CD14-positive monocyte (primary cell): ENCODE data around the gene KIF1A. TPM values are rescaled to one million over a fixed set of nuclear protein-coding genes. Genes with fewer than 3 reads are reported as not detected.

ENCODE experiments used
- DNase-seq, 3 donors: peaks; one replicate each; pipeline ENCODE4 v3.0.0-alpha.2; 2011 to 2022
- H2AFZ ChIP-seq: 2 replicates; pipeline ENCODE4 v1.6.0; 2012; ENCODE audit warnings: mild to moderate bottlenecking, low read depth, low read length, inconsistent platforms; ENCODE audit not compliant: insufficient read depth, poor library complexity, severe bottlenecking
- H3K27ac ChIP-seq, 2 donors: 1 replicate in 1 of 2; 2 replicates in 1 of 2; pipeline ENCODE4 v1.5.1; 2012 to 2013; ENCODE audit warnings: low read length in 2 of 2, control low read depth in 1 of 2, inconsistent platforms in 1 of 2, low read depth in 1 of 2, mild to moderate bottlenecking in 1 of 2
- H3K27me3 ChIP-seq, 2 donors: one replicate each; pipeline versions ENCODE4 v1.6.0 to v1.6.1; 2011 to 2013; ENCODE audit warnings: low read length in 2 of 2; ENCODE audit not compliant: control insufficient read depth in 2 of 2, insufficient read depth in 2 of 2
- H3K36me3 ChIP-seq, 2 donors: replicated peaks in 1 of 2; 1 replicate in 1 of 2; 2 replicates in 1 of 2; pipeline versions ENCODE4 v1.5.1 to v1.6.1; 2012 to 2013; ENCODE audit warnings: low read length in 2 of 2, control low read depth in 1 of 2, inconsistent platforms in 1 of 2, mild to moderate bottlenecking in 1 of 2; ENCODE audit not compliant: insufficient read depth in 2 of 2, control insufficient read depth in 1 of 2
- H3K4me1 ChIP-seq, 2 donors: 1 replicate in 1 of 2; 2 replicates in 1 of 2; pipeline versions ENCODE4 v1.5.1 to v1.6.1; 2012 to 2013; ENCODE audit warnings: low read length in 2 of 2, control low read depth in 1 of 2, inconsistent platforms in 1 of 2, mild to moderate bottlenecking in 1 of 2, moderate library complexity in 1 of 2; ENCODE audit not compliant: insufficient read depth in 2 of 2, control insufficient read depth in 1 of 2
- H3K4me2 ChIP-seq: replicated peaks from 2 replicates; pipeline ENCODE3; 2012; ENCODE audit warnings: low read length, moderate library complexity, mild to moderate bottlenecking; ENCODE audit not compliant: poor library complexity, severe bottlenecking; ENCODE audit errors: extremely low read depth
- H3K4me3 ChIP-seq, 3 experiments: fragments of 200-600 bp in 1 of 3; sonication (generic) in 1 of 3; replicated peaks in 1 of 3; 1 replicate in 2 of 3; 2 replicates in 1 of 3; pipeline ENCODE4 v1.5.1; 2011 to 2013; ENCODE audit warnings: low read length in 3 of 3, mild to moderate bottlenecking in 3 of 3, control low read depth in 2 of 3, low read depth in 2 of 3, inconsistent platforms in 1 of 3, moderate library complexity in 1 of 3
- H3K79me2 ChIP-seq: 2 replicates; pipeline ENCODE4 v1.6.0; 2012; ENCODE audit warnings: mild to moderate bottlenecking, control low read depth, inconsistent platforms, low read length, moderate library complexity; ENCODE audit not compliant: insufficient read depth
- H3K9ac ChIP-seq: 2 replicates; pipeline ENCODE4 v1.6.0; 2017; ENCODE audit warnings: low read length, mild to moderate bottlenecking; ENCODE audit not compliant: insufficient read depth, poor library complexity, severe bottlenecking
- H3K9me3 ChIP-seq, 2 donors: replicated peaks in 1 of 2; 1 replicate in 1 of 2; 2 replicates in 1 of 2; pipeline versions ENCODE4 v1.5.1 to v1.6.1; 2012 to 2013; ENCODE audit warnings: low read length in 2 of 2, control low read depth in 1 of 2; ENCODE audit not compliant: control insufficient read depth in 1 of 2, insufficient read depth in 1 of 2
- H4K20me1 ChIP-seq: 2 replicates; pipeline ENCODE4 v1.6.0; 2012; ENCODE audit warnings: mild to moderate bottlenecking, low read length, control low read depth, moderate library complexity; ENCODE audit not compliant: insufficient read depth
- H3K27ac Mint-ChIP-seq, 7 donors: one replicate each; pipeline ENCODE4 v1.8.0; 2020; ENCODE audit warnings: mild to moderate bottlenecking in 7 of 7, mixed read lengths in 7 of 7, moderate library complexity in 6 of 7, inconsistent platforms in 2 of 7
- H3K27me3 Mint-ChIP-seq, 3 donors: one replicate each; pipeline ENCODE4 v1.8.0; 2021 to 2022; ENCODE audit warnings: low read depth in 3 of 3, mild to moderate bottlenecking in 3 of 3, mixed read lengths in 3 of 3, moderate library complexity in 3 of 3, inconsistent platforms in 1 of 3
- H3K36me3 Mint-ChIP-seq, 2 donors: one replicate each; pipeline ENCODE4 v1.8.0; 2020; ENCODE audit warnings: mixed read lengths in 2 of 2, inconsistent platforms in 1 of 2, mild to moderate bottlenecking in 1 of 2
- H3K4me1 Mint-ChIP-seq: one replicate; pipeline ENCODE4 v1.8.0; 2020; ENCODE audit warnings: mild to moderate bottlenecking, mixed read lengths
- H3K4me3 Mint-ChIP-seq, 2 donors: one replicate each; pipeline ENCODE4 v1.8.0; 2020; ENCODE audit warnings: mild to moderate bottlenecking in 2 of 2, mixed read lengths in 2 of 2, moderate library complexity in 1 of 2
- H3K9me3 Mint-ChIP-seq, 7 donors: one replicate each; pipeline ENCODE4 v1.8.0; 2020 to 2022; ENCODE audit warnings: mixed read lengths in 7 of 7, mild to moderate bottlenecking in 6 of 7, moderate library complexity in 6 of 7, inconsistent platforms in 2 of 7
- CTCF ChIP-seq: fragments of 200-600 bp; IDR thresholded peaks from one replicate; pipeline ENCODE4 v1.8.0; 2022; ENCODE audit warnings: antibody characterized with exemption, mild to moderate bottlenecking
- WGBS: methylation state at CpG from one replicate; pipeline ENCODE4 v1.1.5; 2013; ENCODE audit warnings: missing lambda C conversion rate; ENCODE audit not compliant: insufficient coverage; 5-methylcytosine and 5-hydroxymethylcytosine counted together
- intact Hi-C, 2 donors: fragments of 100-400 bp; cut with micrococcal nuclease; formaldehyde crosslinking; loops; one replicate each; pipeline versions ENCODE4 v1.15.0 to v1.15.1; 2023
- polyA plus RNA-seq, 3 donors: library from polyadenylated mRNA; depleted of rRNA in 1 of 3; unstranded in 2 of 3; stranded (reverse) in 1 of 3; fragments of 300-500 nt in 2 of 3; fragments of >200 nt in 1 of 3; fragmentation: Illumina TruSeq in 2 of 3; gene quantifications; 1 replicate in 2 of 3; 2 replicates in 1 of 3; pipeline ENCODE4 v1.2.3, GENCODE V29; 2012 to 2021

The KIF1A gene
- polyA plus RNA-seq, 3 donors = not detected

DNA sequence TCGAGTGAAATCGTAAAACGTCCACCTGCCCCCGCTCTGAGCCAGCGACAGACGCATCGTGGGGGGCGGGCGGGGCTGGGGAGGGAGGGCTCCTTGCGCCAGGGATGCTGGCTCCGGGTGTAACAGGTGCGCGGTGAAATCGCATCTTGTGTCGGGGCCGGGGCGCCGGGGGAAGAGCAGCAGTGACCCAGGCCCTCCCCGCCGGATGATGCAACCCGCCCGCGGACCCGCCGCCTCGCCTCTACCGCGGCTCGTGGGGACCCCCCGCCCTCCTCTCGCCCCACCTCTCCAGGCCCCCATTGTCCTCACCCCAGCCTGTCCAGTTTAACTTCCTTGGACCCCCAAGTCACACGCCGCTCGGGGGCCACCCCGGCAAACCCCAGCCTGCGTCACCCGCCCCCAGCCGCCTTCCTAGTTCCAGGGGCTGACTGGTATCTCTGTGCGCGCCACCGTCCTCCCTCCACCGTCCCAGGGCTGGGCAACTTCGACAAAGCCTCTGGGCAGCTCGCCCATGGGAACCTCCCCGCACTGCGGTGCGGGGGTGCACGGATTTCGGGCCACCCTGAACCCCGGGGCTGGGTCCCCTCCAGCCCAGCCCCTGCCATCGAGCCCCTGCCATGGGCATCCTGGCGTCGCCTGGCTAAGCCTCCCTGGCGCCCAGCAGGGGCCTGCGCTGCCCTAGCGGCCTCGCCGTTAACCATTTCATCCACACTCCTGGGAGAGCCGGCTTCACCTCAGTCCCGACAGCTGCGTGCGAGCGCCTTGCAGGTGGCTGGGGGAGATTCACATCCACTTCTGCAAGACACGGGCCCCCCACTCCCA lies 799 bp upstream of the KIF1A start:
- H3K9ac ChIP-seq = no peak overlapping the region
- no peak overlapping the region for H2AFZ ChIP-seq
- H3K27ac ChIP-seq = no peak overlapping the region
- peaks cover 5 to 27% of the 10 kb centered on the region in 2 donors for H3K9me3 ChIP-seq
- no peaks in the 10 kb centered on the region for H3K4me1 Mint-ChIP-seq
- no peak for TF ChIP-seq CTCF
- H4K20me1 ChIP-seq = no peaks in the 10 kb centered on the region
- peaks cover 41 to 70% of the 10 kb centered on the region in 2 donors for H3K27me3 ChIP-seq
- peaks cover 6 to 23% (median 9%) of the 10 kb centered on the region in 7 donors for H3K9me3 Mint-ChIP-seq
- peaks cover 47 to 85% (median 75%) of the 10 kb centered on the region in 3 donors for H3K27me3 Mint-ChIP-seq
- no peak for DNase-seq
- peak overlapping the region in 1 of 2 donors; percentile 84 for H3K4me3 Mint-ChIP-seq
- WGBS = 1% methylated on average over 58 of the region's 64 CpGs
- H3K4me2 ChIP-seq = no peak overlapping the region
- no peaks in the 10 kb centered on the region for H3K36me3 ChIP-seq
- intact Hi-C loops = no loop called here
- H3K4me1 ChIP-seq = no peaks in the 10 kb centered on the region
- H3K4me3 ChIP-seq = no peak overlapping the region
- H3K36me3 Mint-ChIP-seq = peaks cover 0 to 1% of the 10 kb centered on the region in 2 donors
- H3K27ac Mint-ChIP-seq = no peak overlapping the region
- no peaks in the 10 kb centered on the region for H3K79me2 ChIP-seq

DNA sequence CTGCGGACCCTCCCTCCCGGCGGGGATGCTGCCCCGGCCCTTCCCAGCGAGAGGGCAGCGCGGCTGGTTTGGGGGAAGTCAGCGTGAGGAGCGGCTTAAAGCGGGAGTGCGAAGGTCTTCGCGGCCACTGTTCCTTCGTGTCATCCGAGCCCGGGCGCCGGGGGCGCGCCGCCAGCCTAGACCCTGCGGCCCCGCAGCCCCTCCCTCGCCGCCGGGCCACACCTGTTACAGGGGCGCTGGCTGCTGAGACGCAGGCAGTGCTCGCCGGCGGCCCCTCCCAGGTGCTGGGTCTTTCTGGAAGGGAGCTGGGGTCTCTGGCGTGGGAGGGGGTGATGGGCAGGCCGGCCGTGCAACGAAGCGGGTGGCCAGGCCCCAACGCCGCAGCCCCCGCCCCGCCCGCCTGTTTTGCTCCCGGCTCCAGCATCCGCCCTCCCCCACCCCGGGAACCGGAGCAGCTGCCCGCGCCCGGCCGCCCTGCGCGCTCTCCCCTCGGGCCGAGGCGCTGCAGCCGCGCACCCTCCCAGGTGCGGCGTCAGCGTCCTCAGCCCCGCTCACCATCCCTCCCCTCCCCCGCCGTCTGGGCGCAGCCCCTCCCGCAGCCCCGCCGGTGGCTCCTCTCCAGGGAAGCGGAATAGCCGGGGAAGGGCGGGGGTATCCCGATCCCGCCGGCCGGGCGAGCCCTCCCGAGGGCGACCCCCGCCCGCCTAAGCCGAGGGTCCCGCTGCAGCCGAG lies 727 bp downstream of the KIF1A start:
- no peaks in the 10 kb centered on the region for H3K79me2 ChIP-seq
- Mint-ChIP-seq H3K4me3 (no peak overlapping the region), H3K4me1 (no peaks in the 10 kb centered on the region), H3K27me3 (peaks cover 50 to 81% (median 63%) of the 10 kb centered on the region in 3 donors), H3K27ac (no peak overlapping the region), H3K9me3 (peaks cover 8 to 25% (median 12%) of the 10 kb centered on the region in 7 donors), H3K36me3 (peaks cover 0 to 1% of the 10 kb centered on the region in 2 donors)
- WGBS = under 1% methylated on average over 53 of the region's 81 CpGs
- H3K36me3 ChIP-seq = no peaks in the 10 kb centered on the region
- no peaks in the 10 kb centered on the region for H3K4me1 ChIP-seq
- no peaks in the 10 kb centered on the region for H4K20me1 ChIP-seq
- intact Hi-C loops = no loop called here
- H3K27ac ChIP-seq = no peak overlapping the region
- H3K9ac ChIP-seq = no peak overlapping the region
- H3K4me2 ChIP-seq = peak overlapping the region; percentile 11
- H3K4me3 ChIP-seq = no peak overlapping the region
- peaks cover 5 to 27% of the 10 kb centered on the region in 2 donors for H3K9me3 ChIP-seq
- no peak overlapping the region for H2AFZ ChIP-seq
- no peak for TF ChIP-seq CTCF
- H3K27me3 ChIP-seq = peaks cover 38 to 57% of the 10 kb centered on the region in 2 donors
- no peak for DNase-seq
